ENCODE measurements around the gene ELF1.
"Not testable (repeated sequence)": the region's sequence is repeated elsewhere in the genome, so short reads cannot be mapped to it uniquely, and the experiment has no call there.

The ELF1 gene

GRCh38 chr13:40981949-40982348 is 37.2 kb downstream of the ELF1 start:
- H3K4me3 ChIP-seq (ENCODE audit: low read depth, low read length), result peak overlapping the region; percentile 18; the same call in 1 of the 2 replicates
- H3K79me2 ChIP-seq (ENCODE audit: control insufficient read depth, insufficient read depth, low read length, unreplicated experiment), result peaks cover 59% of the 10 kb centered on the region
- peak overlapping the region; percentile 88 for H3K27ac ChIP-seq (ENCODE audit: low read depth, low read length)
- H3K4me1 ChIP-seq (ENCODE audit: control insufficient read depth, insufficient read depth, low read length, unreplicated experiment), result peaks cover 37% of the 10 kb centered on the region
- H2AFZ ChIP-seq (ENCODE audit: low read length, unreplicated experiment), result no peak overlapping the region
- H3K36me3 ChIP-seq (ENCODE audit: insufficient read depth, low read length), result peaks cover 5% of the 10 kb centered on the region; the same call in 1 of the 2 replicates
- no peaks in the 10 kb centered on the region for H3K27me3 ChIP-seq (ENCODE audit: insufficient read depth, low read length)

DNA sequence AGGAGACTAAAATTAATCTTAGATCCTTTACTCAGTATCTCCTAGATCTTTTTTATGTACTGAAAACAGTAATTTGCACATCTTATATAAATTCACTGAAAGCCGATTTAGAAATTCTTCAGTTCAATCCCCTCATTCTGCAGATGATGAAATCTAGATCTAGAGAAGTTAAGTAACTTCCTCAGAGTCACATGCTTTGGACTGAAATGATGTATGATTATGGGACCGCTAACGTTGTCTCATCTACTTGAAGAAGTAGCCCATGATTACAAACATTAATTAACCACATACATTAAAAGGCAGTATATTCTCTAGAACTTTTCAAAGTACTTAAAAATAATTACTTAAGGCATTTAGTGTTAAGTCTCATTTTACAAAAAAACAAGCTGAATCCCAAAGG is 37.8 kb downstream of the ELF1 start:
- H3K4me1 ChIP-seq (ENCODE audit: control insufficient read depth, insufficient read depth, low read length, unreplicated experiment), result peaks cover 35% of the 10 kb centered on the region
- peaks cover 59% of the 10 kb centered on the region for H3K79me2 ChIP-seq (ENCODE audit: control insufficient read depth, insufficient read depth, low read length, unreplicated experiment)
- H2AFZ ChIP-seq (ENCODE audit: low read length, unreplicated experiment), result no peak overlapping the region
- peak overlapping the region; percentile 88 for H3K27ac ChIP-seq (ENCODE audit: low read depth, low read length)
- no peaks in the 10 kb centered on the region for H3K27me3 ChIP-seq (ENCODE audit: insufficient read depth, low read length)
- peak overlapping the region; percentile 12; the same call in 1 of the 2 replicates for H3K4me3 ChIP-seq (ENCODE audit: low read depth, low read length)
- H3K36me3 ChIP-seq (ENCODE audit: insufficient read depth, low read length), result peaks cover 5% of the 10 kb centered on the region; the same call in 1 of the 2 replicates

GRCh38 chr13:40980461-40980860 is 38.7 kb downstream of the ELF1 start:
- Histone ChIP-seq H3K79me2 (ENCODE audit: control insufficient read depth, insufficient read depth, low read length, unreplicated experiment) (peaks cover 59% of the 10 kb centered on the region), H3K4me1 (ENCODE audit: control insufficient read depth, insufficient read depth, low read length, unreplicated experiment) (peaks cover 26% of the 10 kb centered on the region), H2AFZ (ENCODE audit: low read length, unreplicated experiment) (no peak overlapping the region), H3K36me3 (ENCODE audit: insufficient read depth, low read length) (peaks cover 5% of the 10 kb centered on the region; the same call in 1 of the 2 replicates), H3K27ac (ENCODE audit: low read depth, low read length) (no peak overlapping the region), H3K4me3 (ENCODE audit: low read depth, low read length) (no peak overlapping the region), H3K27me3 (ENCODE audit: insufficient read depth, low read length) (no peaks in the 10 kb centered on the region)

DNA sequence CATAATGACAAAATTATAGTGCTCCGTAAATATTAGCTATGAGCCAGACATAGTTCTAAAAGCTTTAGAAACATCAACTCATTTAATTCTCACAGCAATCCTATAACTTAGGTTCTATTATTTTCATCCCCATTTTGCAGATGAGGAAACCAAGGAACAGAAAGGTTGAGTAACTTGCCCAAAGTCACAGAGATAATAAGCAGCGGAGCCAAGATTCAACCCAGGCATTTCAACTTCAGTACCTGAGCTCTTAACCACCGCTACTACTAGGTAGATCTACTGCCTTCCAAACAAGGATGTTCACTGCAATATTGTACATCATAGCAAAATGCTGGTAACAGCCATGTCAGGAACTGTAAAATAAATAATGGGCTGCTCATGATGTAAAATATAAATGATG is 39.9 kb downstream of the ELF1 start:
- peaks cover 24% of the 10 kb centered on the region for H3K4me1 ChIP-seq (ENCODE audit: control insufficient read depth, insufficient read depth, low read length, unreplicated experiment)
- no peak overlapping the region for H3K4me3 ChIP-seq (ENCODE audit: low read depth, low read length)
- no peaks in the 10 kb centered on the region for H3K27me3 ChIP-seq (ENCODE audit: insufficient read depth, low read length)
- no peak overlapping the region for H2AFZ ChIP-seq (ENCODE audit: low read length, unreplicated experiment)
- peaks cover 5% of the 10 kb centered on the region; the same call in 1 of the 2 replicates for H3K36me3 ChIP-seq (ENCODE audit: insufficient read depth, low read length)
- no peak overlapping the region for H3K27ac ChIP-seq (ENCODE audit: low read depth, low read length)
- peaks cover 54% of the 10 kb centered on the region for H3K79me2 ChIP-seq (ENCODE audit: control insufficient read depth, insufficient read depth, low read length, unreplicated experiment)

GRCh38 chr13:40978109-40978508 is 41.0 kb downstream of the ELF1 start:
- not testable (repeated sequence) for H3K36me3 ChIP-seq (ENCODE audit: insufficient read depth, low read length); H3K4me3 ChIP-seq (ENCODE audit: low read depth, low read length); H3K27me3 ChIP-seq (ENCODE audit: insufficient read depth, low read length); H3K27ac ChIP-seq (ENCODE audit: low read depth, low read length); H2AFZ ChIP-seq (ENCODE audit: low read length, unreplicated experiment)
- H3K4me1 ChIP-seq (ENCODE audit: control insufficient read depth, insufficient read depth, low read length, unreplicated experiment), result peaks cover 16% of the 10 kb centered on the region
- H3K79me2 ChIP-seq (ENCODE audit: control insufficient read depth, insufficient read depth, low read length, unreplicated experiment), result peaks cover 65% of the 10 kb centered on the region

- Histone ChIP-seq H3K4me1 (ENCODE audit: control insufficient read depth, insufficient read depth, low read length, unreplicated experiment) (peaks cover 6% of the 10 kb centered on the region), H3K36me3 (ENCODE audit: insufficient read depth, low read length) (no peaks in the 10 kb centered on the region), H3K4me3 (ENCODE audit: low read depth, low read length) (no peak overlapping the region), H3K79me2 (ENCODE audit: control insufficient read depth, insufficient read depth, low read length, unreplicated experiment) (peaks cover 72% of the 10 kb centered on the region), H2AFZ (ENCODE audit: low read length, unreplicated experiment) (no peak overlapping the region), H3K27ac (ENCODE audit: low read depth, low read length) (no peak overlapping the region), H3K27me3 (ENCODE audit: insufficient read depth, low read length) (no peaks in the 10 kb centered on the region)
These were observed 43.7 kb downstream of the ELF1 start for GRCh38 chr13:40975441-40975840.

GRCh38 chr13:40974460-40975407 is 44.4 kb downstream of the ELF1 start:
- H3K27me3 ChIP-seq (ENCODE audit: insufficient read depth, low read length), result no peaks in the 10 kb centered on the region
- H3K79me2 ChIP-seq (ENCODE audit: control insufficient read depth, insufficient read depth, low read length, unreplicated experiment), result peaks cover 70% of the 10 kb centered on the region
- H2AFZ ChIP-seq (ENCODE audit: low read length, unreplicated experiment), result no peak overlapping the region
- no peak overlapping the region for H3K27ac ChIP-seq (ENCODE audit: low read depth, low read length)
- no peak overlapping the region for H3K4me3 ChIP-seq (ENCODE audit: low read depth, low read length)
- no peaks in the 10 kb centered on the region for H3K36me3 ChIP-seq (ENCODE audit: insufficient read depth, low read length)
- peaks cover 6% of the 10 kb centered on the region for H3K4me1 ChIP-seq (ENCODE audit: control insufficient read depth, insufficient read depth, low read length, unreplicated experiment)

DNA sequence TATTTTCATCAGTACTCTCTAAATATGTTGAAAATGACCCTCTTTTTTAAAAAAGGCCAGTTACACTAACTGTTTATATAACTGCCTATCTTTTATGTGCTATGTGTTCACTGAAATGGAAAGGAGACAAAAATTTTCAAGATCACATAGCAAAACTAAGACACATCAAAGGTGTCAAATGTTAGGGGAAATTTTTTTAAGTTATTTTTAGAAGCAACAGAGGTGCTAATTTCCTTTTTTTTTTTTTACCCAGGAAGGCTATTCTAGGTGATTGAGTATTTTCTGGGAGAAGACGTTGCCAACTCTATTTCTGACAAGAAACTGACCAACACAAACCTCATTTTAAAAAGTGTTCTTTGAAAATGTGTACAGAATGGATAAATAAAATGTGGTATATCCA is 45.7 kb downstream of the ELF1 start:
- H3K36me3 ChIP-seq (ENCODE audit: insufficient read depth, low read length), result no peaks in the 10 kb centered on the region
- peaks cover 72% of the 10 kb centered on the region for H3K79me2 ChIP-seq (ENCODE audit: control insufficient read depth, insufficient read depth, low read length, unreplicated experiment)
- no peak overlapping the region for H3K4me3 ChIP-seq (ENCODE audit: low read depth, low read length)
- peaks cover 6% of the 10 kb centered on the region for H3K4me1 ChIP-seq (ENCODE audit: control insufficient read depth, insufficient read depth, low read length, unreplicated experiment)
- H3K27ac ChIP-seq (ENCODE audit: low read depth, low read length), result no peak overlapping the region
- H3K27me3 ChIP-seq (ENCODE audit: insufficient read depth, low read length), result no peaks in the 10 kb centered on the region
- no peak overlapping the region for H2AFZ ChIP-seq (ENCODE audit: low read length, unreplicated experiment)

- no peaks in the 10 kb centered on the region for H3K27me3 ChIP-seq (ENCODE audit: insufficient read depth, low read length)
- no peak overlapping the region for H3K4me3 ChIP-seq (ENCODE audit: low read depth, low read length)
- peaks cover 6% of the 10 kb centered on the region for H3K4me1 ChIP-seq (ENCODE audit: control insufficient read depth, insufficient read depth, low read length, unreplicated experiment)
- no peaks in the 10 kb centered on the region for H3K36me3 ChIP-seq (ENCODE audit: insufficient read depth, low read length)
- H3K27ac ChIP-seq (ENCODE audit: low read depth, low read length), result no peak overlapping the region
- peaks cover 79% of the 10 kb centered on the region for H3K79me2 ChIP-seq (ENCODE audit: control insufficient read depth, insufficient read depth, low read length, unreplicated experiment)
- no peak overlapping the region for H2AFZ ChIP-seq (ENCODE audit: low read length, unreplicated experiment)
These were observed 47.8 kb downstream of the ELF1 start for GRCh38 chr13:40971321-40971720.

DNA sequence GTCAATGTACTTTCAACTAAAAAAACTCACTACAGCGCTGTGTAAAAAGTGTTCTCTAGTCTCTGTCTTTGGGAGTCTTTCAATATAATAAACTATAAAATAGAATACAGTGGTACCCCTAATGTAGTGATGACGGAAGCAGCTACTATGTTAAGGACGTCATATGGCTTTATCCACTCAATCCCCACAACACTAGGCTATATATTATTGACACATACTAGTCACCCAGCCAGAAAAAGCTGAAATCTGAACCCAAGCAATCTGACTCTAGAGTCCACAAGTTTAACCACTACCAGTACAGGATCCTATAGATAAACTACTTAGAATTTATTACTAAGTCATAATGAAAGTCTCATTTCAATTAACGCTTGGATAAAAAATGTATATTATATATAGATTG is 48.3 kb downstream of the ELF1 start:
- no peak overlapping the region for H3K4me3 ChIP-seq (ENCODE audit: low read depth, low read length)
- H2AFZ ChIP-seq (ENCODE audit: low read length, unreplicated experiment), result no peak overlapping the region
- H3K27me3 ChIP-seq (ENCODE audit: insufficient read depth, low read length), result no peaks in the 10 kb centered on the region
- H3K4me1 ChIP-seq (ENCODE audit: control insufficient read depth, insufficient read depth, low read length, unreplicated experiment), result peaks cover 6% of the 10 kb centered on the region
- H3K36me3 ChIP-seq (ENCODE audit: insufficient read depth, low read length), result no peaks in the 10 kb centered on the region
- H3K27ac ChIP-seq (ENCODE audit: low read depth, low read length), result no peak overlapping the region
- peaks cover 75% of the 10 kb centered on the region for H3K79me2 ChIP-seq (ENCODE audit: control insufficient read depth, insufficient read depth, low read length, unreplicated experiment)
